Measurements from ENCODE around the gene MMP10. TPM values are rescaled to one million over a fixed set of nuclear protein-coding genes. Genes with fewer than 3 reads are reported as not detected.
A peak's percentile ranks its signal among the peaks of the same experiment; 100 is the strongest.
"Not testable (repeated sequence)": the region's sequence is repeated elsewhere in the genome, so short reads cannot be mapped to it uniquely, and the experiment has no call there.

Gene MMP10
- total RNA-seq, 1 donor from 2014 or later = not detected

DNA sequence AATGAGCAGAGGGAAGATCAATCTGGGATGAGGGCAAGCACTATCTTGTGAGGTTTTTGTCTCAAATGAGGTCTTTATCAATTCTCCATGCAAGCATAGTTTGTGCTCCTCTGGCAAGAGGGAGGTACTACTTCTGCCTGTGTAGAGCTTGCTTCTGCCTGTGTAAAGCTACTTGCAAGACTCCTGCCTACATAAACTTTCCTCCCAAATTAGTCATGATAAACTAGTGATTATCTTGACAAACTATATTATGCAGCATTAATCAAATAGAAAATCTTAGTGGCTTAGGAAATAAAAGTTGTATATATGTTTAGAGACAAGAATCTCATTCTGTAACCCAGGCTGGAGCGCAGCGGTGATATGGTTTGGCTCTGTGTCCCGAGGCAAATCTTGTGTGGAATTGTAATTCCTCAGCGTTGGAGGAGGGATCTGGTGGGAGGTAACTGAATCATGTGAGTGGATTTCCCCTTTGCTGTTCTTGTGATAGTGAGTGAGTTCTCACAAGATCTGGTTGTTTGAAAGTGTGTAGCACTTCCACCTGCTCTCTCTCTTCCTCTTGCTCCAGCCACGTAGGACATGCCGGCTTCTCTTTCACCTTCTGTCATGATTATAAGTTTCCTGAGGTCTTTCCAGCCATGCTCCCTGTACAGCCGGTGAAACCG is 8.0 kb upstream of the MMP10 start:
- ATAC-seq = no peak
- intact Hi-C loops (cut with DNase I) = no loop called here
- DNase-seq (ENCODE audit: missing footprints) = no peak

DNA sequence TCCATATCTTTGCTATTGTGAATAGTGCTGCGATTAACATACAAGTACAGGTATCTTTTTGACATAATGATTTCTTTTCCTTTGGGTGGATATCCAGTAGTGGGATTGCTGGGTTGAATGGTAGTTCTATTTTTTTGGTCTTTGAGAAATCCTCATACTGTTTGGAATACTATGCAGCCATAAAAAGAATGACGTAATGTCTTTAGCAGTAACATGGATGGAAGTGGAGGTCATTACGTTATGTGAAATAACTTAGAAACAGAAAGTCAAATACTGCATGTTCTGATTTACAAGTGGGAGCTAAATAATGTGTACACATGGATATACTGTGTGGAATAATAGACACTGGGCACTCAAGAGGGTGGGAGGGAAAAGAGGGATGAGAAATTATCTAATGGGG is 4.0 kb upstream of the MMP10 start:
- DNase-seq (ENCODE audit: missing footprints) = no peak
- intact Hi-C loops (cut with DNase I) = no loop called here
- no peak for ATAC-seq

DNA sequence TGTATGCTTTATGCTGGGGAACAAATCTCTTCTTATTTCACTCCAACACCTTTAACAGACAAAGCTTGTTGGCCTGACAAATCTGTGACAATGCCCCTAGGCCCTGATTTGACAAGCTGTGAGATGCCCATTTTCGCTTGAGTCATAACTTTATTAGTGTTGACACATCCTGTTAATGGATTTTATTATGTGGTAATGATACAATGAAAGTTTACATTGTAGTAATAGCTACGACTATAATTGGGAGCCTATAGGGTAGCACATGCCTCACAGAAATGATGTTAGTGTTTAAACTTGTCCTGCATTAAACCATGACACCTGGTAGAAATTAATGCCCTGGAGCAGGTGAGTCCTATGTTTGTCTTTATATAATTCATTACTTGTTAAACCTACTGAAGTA is 3.3 kb upstream of the MMP10 start:
- intact Hi-C loops (cut with DNase I) = no loop called here
- DNase-seq (ENCODE audit: missing footprints) = no peak
- ATAC-seq = no peak

DNA sequence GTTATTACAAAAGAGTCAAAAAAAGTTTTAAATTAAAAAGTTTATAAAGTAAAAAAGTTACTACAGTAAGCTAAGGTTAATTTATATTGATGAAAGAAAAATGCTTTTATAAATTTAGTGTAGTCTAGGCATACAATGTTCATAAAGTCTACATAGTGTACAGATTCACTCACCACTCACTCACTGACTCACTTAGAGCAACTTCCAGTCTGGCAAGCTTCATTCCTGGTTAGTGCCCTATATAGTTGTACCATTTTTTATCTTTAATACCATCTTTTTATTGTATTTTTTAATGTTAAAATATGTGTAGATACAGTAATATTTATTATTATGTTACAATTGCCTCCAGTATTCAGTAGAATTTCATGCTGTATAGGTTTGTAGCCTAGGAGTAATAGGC is 2.6 kb upstream of the MMP10 start:
- DNase-seq (ENCODE audit: missing footprints) (no peak), ATAC-seq (no peak)
- intact Hi-C loops (cut with DNase I) = no loop called here

DNA sequence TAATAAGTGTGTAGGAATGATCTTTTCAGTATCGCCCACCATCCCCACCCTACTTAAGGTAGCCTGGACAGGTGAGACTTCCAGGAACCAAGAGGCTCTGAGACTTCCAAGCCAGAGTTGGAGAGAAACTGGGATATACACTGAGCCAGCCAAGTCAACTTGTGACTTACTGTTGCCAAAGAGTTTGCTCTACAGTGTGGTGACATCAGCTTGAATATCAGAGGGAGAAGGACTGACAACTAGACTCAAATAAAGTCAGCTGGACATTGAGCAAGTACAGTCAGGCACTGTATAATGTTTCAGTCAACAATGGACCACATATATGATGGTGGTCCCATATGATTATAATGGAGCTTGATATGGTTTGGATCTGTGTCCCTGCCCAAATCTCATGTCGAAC is 1.2 kb upstream of the MMP10 start:
- ATAC-seq = no peak
- intact Hi-C loops (cut with DNase I) = no loop called here
- DNase-seq (ENCODE audit: missing footprints) = no peak

DNA sequence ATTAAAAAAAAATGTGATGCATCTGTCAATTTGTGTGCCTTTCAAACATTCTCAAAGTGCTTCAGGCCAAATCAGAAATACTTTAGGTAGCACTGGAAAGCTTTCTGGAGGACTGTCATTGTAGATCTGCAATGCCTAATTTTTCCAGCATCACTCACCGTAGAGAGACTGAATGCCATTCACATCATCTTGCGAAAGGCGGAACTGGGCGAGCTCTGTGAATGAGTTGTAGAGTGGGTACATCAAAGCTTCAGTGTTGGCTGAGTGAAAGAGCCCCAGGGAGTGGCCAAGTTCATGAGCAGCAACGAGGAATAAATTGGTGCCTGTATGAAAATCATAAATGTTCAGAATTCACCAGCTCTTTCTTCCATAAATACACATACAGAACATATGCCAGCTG is 4.0 kb downstream of the MMP10 start:
- no peak for DNase-seq (ENCODE audit: missing footprints)
- no peak for ATAC-seq
- intact Hi-C loops (cut with DNase I) = no loop called here

DNA sequence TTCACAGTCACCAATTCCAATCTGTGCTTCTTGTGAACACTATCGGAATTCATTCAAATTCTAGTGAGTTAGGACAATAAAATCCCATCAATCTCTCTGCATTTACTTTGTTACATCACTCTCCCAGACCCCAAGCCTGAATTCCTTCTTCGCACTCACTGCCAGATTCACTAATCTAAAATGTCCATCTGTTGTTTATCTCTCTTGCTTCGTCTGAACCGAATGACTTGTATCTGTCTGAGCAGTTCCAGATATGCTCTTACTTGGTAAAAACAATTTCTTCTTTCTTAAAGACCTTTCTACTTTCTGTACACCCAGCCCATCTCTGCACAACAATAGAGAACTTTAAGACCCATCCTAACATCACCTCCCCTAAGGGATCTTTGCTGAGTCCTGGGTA is 7.0 kb downstream of the MMP10 start:
- intact Hi-C loops (cut with DNase I) = no loop called here
- DNase-seq (ENCODE audit: missing footprints) (no peak), ATAC-seq (no peak)

DNA sequence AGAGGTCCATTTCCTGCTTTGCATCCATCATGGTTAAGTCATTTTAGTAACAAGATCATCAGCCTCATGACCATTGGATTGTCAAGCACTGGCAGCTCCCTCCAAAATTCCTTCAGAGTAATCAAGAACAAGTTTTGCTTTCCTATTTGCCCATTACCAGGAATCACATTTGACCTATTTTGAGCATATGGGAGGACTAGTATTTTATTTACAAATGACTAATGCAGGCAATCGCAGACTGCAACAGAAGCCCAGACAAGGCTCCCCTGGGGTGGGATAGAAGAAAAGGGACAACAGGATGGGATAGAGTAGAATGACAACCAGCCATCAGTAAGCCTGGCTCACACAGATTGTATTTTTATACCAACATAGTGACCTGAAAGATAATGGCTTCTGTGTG is 9.1 kb downstream of the MMP10 start:
- DNase-seq (ENCODE audit: missing footprints) (no peak), ATAC-seq (no peak)
- intact Hi-C loops (cut with DNase I) = no loop called here

DNA sequence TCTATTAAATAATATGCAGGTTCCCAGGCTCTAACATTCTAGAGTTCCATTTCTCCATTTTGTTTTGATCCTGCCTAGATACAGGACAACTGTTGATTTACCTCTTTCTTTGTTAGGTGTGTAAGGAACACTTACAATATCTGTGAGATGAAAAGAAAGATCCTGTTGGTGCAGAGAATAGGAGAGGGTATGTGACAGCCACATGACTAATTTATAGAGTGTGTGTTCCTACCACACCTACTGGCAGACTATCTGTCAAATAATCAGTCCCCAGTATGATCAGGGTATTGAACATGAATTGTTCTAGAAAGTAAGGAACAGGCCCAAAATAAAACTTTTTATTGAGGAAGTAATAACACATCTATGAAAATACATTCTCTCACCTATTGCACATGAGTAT is 10.2 kb downstream of the MMP10 start:
- ATAC-seq (no peak), DNase-seq (ENCODE audit: missing footprints) (no peak)
- intact Hi-C loops (cut with DNase I) = no loop called here

DNA sequence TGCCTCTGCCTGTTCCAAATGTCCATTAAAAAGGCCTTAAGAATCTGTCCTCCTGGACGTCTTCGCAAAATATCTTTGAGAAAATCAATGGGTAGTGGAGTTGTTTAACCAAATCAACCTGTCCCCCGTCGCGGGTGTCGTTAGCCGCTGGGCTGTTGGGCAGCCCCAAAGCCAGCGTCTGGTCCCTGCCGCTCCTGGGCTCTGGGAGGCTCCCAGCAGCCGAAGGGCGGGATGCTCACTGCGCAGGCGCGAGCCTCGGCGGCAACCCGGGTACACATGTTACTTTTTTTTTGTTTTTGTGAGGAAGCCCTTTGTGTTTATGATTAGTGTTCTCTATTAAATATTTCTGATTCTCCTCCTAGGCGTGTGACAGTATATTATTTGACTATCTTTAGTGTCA is 12.6 kb downstream of the MMP10 start:
- no peak for DNase-seq (ENCODE audit: missing footprints)
- no peak for ATAC-seq
- intact Hi-C loops (cut with DNase I) = no loop called here

DNA sequence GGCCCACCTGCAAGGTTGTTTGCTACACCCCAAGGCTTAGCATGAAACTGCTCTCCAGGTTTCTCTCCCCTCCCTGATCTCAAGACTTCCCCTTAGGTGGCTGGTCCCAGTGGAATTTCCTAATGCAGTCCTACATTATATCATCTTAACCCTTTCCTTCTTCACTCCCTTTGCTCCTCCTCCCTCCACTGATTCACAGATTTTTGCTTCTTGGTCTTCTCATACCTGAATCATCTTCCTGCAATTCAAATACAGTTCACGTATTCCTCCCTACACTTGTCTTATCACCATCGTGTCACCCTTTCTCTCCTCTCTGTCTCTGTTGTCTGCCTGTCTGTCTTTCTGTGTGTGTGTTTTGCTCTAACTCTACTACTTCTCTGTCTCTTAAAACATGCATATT is 17.0 kb downstream of the MMP10 start:
- DNase-seq (ENCODE audit: missing footprints) (no peak), ATAC-seq (no peak)
- intact Hi-C loops (cut with DNase I) = no loop called here

DNA sequence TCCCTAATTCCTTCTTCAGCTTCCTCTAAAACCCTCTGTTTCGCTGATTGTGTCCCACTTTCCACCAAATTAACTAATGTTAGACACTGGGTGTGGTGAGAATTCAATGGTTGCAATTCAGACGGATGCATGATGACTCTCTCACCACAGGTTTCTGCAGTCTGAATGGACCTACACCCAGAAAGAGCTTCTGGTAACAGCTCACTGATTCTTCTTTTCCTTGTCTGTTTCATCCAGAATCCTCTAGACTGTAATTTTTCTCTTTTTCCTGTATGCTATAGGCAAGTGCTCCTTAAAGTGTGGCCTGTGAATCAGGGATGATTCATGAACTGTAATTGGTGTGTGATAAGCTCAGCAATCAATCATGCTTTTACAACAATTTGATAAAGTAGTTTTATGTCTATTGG is 18.1 kb downstream of the MMP10 start:
- DNase-seq (ENCODE audit: missing footprints) (no peak), ATAC-seq (no peak)
- intact Hi-C loops (cut with DNase I) = no loop called here

DNA sequence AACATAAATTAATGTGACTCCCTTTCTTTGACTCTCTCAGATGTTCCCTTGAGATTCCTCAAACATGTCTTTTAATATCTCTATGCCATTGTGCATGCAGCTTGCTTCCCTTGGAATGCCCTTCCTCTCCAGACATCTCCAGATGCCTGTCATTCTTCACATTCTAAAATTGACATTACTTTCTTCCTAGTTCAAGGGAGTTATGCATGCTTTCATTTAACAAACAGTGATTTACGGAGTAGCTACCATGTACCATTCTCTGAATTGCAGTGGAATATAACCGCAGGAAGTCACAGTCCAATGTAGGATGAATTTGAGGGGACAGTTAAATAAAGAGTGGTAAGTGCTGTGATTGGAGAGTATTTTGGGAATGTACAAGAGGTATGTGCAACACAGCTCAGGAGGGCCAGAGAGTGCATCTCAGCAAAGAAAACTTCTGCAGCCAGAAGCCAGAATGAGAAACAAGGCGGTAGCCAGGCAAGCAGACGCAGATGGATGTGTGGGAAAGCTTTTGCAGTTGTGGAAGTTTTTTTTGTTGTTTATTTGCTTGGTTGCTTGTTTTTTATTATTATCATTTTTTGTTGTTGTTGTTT is 18.7 kb downstream of the MMP10 start:
- DNase-seq (ENCODE audit: missing footprints) = no peak
- intact Hi-C loops (cut with DNase I) = no loop called here
- ATAC-seq = no peak

DNA sequence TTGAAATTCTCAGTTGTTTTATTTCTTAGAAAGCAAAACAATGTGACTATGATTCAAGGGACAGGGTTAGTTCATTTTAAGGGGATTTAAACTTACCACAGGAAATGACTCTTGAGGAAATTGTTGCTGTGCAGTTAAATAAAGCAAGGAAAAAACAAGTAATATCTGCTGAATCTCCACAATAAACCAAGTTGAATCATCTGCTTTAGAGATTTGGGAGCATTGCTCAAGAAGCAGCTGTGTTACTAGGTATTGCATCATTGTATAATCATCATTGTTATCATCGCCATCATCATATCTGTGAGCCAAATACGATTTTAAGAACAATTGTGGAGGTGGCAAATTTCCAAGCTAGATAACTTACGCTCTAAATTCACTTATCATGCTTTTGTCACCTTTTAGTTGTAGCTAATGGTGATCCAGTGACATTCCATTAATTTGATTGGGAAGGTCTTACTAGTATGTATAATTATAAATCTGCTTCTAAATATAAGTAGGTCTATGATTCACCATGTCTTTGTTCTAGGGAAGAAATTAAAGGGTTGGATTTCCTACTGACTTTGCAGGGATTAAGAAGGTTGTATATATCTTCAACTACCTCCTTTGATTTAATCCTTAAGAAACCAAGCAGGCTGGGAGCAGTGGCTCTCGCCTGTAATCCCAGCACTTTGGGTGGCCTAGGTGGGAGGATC is 19.9 kb downstream of the MMP10 start:
- DNase-seq (ENCODE audit: missing footprints) (no peak), ATAC-seq (peak; percentile 44)
- intact Hi-C loops (cut with DNase I) = no loop called here

DNA sequence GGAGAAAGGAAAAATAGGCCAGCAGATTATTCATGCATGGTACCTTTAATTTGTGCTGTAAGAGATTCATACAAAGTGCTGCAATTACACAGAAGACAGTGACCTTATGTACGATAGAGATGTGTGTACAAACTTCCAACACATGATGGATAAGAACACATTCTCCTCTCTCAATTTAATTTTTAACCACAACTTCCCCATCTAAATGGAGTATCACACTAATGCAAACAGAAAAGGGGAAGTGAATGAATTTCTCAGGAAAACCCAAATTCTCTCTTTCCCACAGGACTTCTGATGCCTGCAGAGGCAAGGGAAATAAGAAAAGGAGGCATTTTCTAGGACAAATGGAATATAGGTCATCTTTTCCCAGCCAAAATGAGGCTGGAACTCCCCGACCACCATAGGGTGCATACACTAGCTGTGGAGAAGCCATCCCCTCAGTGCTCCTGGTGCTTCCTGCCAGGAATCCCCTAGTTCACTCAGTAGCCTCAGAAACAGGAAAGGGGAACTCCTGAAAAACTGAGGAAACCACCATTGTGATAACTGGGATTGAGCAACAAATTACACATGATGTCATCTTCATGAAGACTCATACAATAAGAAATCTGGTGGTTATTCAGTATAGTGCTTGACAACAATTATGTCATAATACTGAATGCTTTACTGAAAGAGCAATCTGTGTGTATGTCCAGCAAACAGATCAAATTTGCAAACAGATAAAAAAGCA is 22.4 kb downstream of the MMP10 start:
- intact Hi-C loops (cut with DNase I) = no loop called here
- DNase-seq (ENCODE audit: missing footprints) (no peak), ATAC-seq (no peak)

DNA sequence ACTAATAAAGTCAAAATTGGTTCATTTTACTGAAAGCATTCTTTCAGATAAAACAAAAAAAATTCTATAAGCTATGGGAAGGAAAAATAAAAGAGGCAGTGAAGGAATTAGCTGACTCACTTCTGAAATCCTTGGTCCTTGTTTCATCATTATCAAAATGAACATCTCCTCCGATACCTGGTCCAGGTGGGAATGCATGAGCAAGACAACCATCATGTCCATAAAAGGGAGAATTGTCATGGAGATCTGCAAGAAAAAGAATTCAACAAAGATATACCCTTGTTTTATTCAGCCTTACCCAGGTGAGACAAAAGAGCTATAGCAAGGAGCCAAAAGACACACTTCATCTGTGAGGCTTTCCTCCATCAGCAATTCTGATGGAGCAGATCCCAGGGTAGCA is 27.2 kb downstream of the MMP10 start:
- no peak for ATAC-seq
- no peak for DNase-seq (ENCODE audit: missing footprints)
- intact Hi-C loops (cut with DNase I) = no loop called here

DNA sequence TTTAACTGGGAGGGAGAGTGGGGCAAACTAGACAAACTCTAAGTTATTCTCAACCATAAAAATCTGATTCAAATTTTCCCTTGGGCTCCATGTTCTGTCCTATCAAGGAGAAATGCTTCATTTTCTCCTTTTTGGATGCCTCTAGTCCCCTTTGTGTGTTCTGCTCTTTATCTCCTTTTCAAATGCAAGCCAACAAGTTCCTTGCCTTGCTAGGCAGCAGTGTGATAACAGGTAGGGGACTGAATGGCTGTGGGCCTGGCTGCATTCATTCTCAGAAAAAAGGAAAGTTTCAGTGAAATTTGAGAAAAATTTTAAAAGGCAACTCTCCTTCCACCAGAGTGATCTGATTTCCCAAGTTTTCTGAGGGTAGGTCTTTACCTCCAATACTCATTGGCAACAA is 28.8 kb downstream of the MMP10 start:
- no peak for ATAC-seq
- no peak for DNase-seq (ENCODE audit: missing footprints)
- intact Hi-C loops (cut with DNase I) = no loop called here

DNA sequence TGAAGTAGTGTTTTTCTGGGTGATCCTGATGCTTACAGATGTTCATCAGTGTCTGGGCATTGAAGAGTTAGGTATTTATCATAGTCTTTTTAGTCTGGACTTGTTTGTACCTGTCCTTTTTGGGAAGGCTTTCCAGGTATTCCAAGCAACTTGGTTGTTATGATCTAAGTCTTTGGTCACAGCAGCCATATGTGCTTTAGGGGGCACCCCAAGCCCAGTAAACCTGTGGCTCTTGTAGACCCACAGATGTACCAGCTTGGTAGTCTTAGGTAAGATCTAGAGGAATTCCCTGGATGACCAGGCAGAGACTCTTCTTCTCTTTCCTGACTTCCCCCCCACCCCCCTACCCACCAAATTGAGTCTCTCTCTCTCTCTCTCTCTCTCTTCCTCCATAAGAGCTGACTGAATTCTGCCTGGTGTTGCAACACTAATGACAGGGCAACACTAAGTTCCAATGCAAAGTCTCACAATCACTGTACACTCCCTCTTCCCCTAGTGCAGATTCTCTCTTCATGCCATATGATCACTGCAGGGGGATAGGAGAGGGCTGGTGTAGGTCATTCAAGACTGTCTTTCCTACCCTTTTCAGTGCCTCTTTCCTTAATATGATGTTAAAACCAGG is 31.2 kb downstream of the MMP10 start:
- intact Hi-C loops (cut with DNase I) = no loop called here
- ATAC-seq (no peak), DNase-seq (ENCODE audit: missing footprints) (no peak)

DNA sequence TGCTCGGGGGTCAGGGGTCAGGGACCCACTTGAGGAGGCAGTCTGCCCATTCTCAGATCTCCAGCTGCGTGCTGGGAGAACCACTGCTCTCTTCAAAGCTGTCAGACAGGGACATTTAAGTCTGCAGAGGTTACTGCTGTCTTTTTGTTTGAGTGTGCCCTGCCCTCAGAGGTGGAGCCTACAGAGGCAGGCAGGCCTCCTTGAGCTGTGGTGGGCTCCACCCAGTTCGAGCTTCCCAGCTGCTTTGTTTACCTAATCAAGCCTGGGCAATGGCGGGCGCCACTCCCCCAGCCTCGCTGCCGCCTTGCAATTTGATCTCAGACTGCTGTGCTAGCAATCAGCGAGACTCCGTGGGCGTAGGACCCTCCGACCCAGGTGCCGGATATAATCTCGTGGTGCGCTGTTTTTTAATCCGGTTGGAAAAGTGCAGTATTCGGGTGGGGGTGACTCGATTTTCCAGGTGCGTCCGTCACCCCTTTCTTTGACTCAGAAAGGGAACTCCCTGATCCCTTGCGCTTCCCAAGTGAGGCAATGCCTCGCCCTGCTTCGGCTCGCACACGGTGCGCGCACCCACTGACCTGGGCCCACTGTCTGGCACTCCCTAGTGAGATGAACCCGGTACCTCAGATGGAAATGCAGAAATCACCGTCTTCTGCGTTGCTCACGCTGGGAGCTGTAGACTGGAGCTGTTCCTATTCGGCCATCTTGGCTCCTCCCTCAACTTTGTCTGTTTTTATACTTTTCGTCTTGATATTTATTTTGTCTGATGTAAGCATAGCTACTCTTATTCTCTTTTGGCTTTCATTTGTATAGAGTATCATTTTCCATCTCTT is 33.5 kb downstream of the MMP10 start:
- DNase-seq (ENCODE audit: missing footprints); intact Hi-C loops (cut with DNase I); ATAC-seq: not testable (repeated sequence)

Data from Right ventricle myocardium inferior (tissue), 1 donor.